HG03565 (cell line): ENCODE data around the gene ATCAY.
"Not testable (repeated sequence)": the region's sequence is repeated elsewhere in the genome, so short reads cannot be mapped to it uniquely, and the experiment has no call there.

Experiments
- ATAC-seq: cut with Tn5 transposase; IDR thresholded peaks from one replicate; pipeline ENCODE4 v1.9.1; 2021; ENCODE audit warnings: mild to moderate bottlenecking, moderate library complexity; ENCODE audit not compliant: unreplicated experiment

The ATCAY gene

GRCh38 chr19:3899531-3900294 lies 19.2 kb downstream of the ATCAY start:
- ATAC-seq = no peak

GRCh38 chr19:3902317-3902973 lies 22.0 kb downstream of the ATCAY start:
- ATAC-seq = no peak

- ATAC-seq = no peak
These were observed 23.7 kb downstream of the ATCAY start for GRCh38 chr19:3904233-3904632.

- ATAC-seq = no peak
These were observed 27.3 kb downstream of the ATCAY start for GRCh38 chr19:3907626-3908265.

GRCh38 chr19:3908266-3909054 lies 28.0 kb downstream of the ATCAY start:
- no peak for ATAC-seq

GRCh38 chr19:3910105-3910504 lies 29.6 kb downstream of the ATCAY start:
- ATAC-seq = no peak

DNA sequence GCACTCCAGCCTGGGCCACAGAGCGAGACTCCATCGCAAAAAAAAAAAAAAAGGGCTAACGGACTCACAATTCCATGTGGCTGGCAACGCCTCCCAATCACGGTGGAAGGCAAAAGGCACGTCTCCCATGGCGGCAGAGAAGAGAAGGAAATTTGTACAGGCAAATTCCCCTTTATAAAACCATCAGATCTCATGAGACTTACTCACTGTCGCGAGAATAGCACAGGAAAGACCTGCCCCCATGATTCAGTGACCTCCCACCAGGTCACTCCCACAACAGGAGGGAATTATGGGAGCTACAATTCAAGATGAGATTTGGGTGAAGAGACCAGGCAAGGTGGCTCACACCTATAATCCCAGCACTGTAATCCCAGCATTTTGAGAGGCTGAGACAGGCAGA lies 33.7 kb downstream of the ATCAY start:
- no peak for ATAC-seq

DNA sequence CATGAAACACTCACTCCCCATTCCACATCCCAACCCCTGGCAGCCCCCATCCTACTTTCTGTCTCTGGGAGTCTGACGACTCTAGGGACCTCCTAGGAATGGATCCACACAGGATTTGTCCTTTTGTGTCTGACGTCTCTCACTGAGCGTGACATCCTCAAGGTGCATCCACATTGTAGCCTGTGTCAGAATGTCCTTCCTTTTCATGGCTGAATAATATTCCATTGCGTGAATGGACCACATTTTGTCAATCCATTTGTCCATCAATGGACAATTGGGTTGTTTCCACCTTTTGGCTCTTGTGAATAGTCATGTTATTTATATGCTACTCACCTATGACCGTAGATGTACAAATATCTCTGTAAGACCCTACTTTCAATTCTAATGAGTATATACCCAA lies 35.5 kb downstream of the ATCAY start:
- no peak for ATAC-seq

GRCh38 chr19:3919793-3920192 lies 39.3 kb downstream of the ATCAY start:
- no peak for ATAC-seq

GRCh38 chr19:3923096-3923758 lies 42.7 kb downstream of the ATCAY start:
- no peak for ATAC-seq

GRCh38 chr19:3923912-3924311 lies 43.4 kb downstream of the ATCAY start:
- no peak for ATAC-seq

- no peak for ATAC-seq
These were observed 50.6 kb downstream of the ATCAY start for GRCh38 chr19:3931041-3931440.

- ATAC-seq = no peak
These were observed 52.7 kb downstream of the ATCAY start, which contains the start of gene NMRK2 for GRCh38 chr19:3932931-3933810. NMRK2 (plus strand) TSS chr19:3933069; CDS start chr19:3933672, 603 bp downstream.

DNA sequence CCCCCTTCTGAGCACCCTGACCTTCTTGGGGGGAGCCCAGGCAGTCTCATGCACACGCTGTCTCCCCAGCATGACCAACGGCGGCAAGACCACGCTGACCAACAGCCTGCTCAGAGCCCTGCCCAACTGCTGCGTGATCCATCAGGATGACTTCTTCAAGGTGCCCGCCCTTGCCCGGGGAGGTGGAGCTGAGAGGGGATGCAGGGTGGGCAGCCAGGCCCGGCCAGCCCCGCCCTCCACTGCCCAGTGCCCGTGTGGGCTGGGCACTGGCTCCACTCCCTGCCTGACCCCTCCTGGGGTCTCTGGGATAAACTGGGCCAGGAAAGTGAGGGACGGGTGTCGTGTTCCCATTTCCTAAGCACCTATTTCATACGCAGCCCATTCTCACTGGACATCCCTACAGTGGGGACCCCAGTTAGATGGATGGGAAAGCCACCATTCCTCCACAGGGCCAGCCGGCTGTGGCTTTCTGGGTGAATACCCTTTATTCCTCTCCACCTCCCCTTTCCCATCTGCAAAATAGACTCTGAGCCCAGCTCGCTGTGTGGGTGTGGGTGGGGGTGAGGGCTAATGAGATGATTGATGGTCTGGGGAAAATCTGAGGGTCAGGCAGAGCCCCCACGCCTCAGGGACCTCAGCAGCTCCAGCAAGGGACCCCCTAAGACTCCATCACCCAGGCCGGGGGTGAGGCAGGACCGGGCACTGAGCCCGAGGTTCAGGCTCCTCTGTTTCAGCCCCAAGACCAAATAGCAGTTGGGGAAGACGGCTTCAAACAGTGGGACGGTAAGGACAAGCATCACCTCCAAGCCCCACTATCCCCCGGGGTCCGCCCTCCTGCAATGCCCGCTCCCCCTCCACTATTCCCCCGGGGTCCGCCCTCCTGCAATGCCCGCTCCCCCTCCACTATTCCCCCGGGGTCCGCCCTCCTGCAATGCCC lies 56.3 kb downstream of the ATCAY start:
- no peak for ATAC-seq

- not testable (repeated sequence) for ATAC-seq
These were observed 57.9 kb downstream of the ATCAY start for GRCh38 chr19:3938300-3938950.

GRCh38 chr19:3942790-3943409 lies 62.4 kb downstream of the ATCAY start:
- ATAC-seq = no peak

GRCh38 chr19:3944018-3944721 lies 63.7 kb downstream of the ATCAY start:
- ATAC-seq = no peak
